ENCODE data around the gene BRS3. TPM values are rescaled to one million over a fixed set of nuclear protein-coding genes. Genes with fewer than 3 reads are reported as not detected.

Gene BRS3
- total and polyA plus RNA-seq, 9 of the 15 experiments (the other 6 are each of a cell fraction or from before 2014, with no cell fraction given), result not detected

DNA sequence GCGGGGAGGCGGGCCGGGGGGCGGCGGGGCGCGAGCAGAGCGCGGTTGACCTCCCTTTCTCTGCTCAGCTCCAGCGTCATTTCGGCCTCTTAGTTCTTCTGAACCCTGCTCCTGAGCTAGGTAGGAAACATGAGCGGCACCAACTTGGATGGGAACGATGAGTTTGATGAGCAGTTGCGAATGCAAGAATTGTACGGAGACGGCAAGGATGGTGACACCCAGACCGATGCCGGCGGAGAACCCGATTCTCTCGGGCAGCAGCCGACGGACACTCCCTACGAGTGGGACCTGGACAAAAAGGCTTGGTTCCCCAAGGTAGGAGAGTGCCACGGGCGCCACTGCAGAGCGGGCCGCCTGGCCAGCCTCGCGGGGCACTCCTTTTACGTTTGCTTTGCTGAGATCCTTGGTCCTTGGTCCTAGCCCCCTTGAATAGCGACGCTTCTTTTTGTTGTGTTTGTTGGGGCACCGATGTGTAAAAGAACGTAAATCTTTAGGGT, 9.9 kb downstream of the BRS3 start, which contains the start of gene HTATSF1:
Gene HTATSF1 (plus strand): TSS at position 37 of the 497 bp plus-strand sequence. CDS start 93 bp downstream, at position 130.
- Histone ChIP-seq H3K9me3 (replicated peaks; ENCODE audit: control insufficient read depth, insufficient read depth, low read depth, low read length) (no peaks in the 10 kb centered on the region), H2AFZ (ENCODE audit: low read depth, low read length) (peak within 1 kb of the TSS; percentile 98), H3K9me1 (ENCODE audit: control insufficient read depth, insufficient read depth, low read length) (no peaks in the 10 kb centered on the region), H3K79me2 (ENCODE audit: control insufficient read depth, insufficient read depth, low read length) (peaks cover 23% of the 10 kb centered on the region), H3K4me1 (replicated peaks in 1 of 2; ENCODE audit: control insufficient read depth in 2 of 2, insufficient read depth in 2 of 2, low read length in 2 of 2) (no peaks in the 10 kb centered on the region), H3K4me2 (ENCODE audit: insufficient read depth, low read length) (peak within 1 kb of the TSS; percentile 96), H4K20me1 (replicated peaks; ENCODE audit: control insufficient read depth, insufficient read depth, low read length) (no peaks in the 10 kb centered on the region), H3K36me3 (ENCODE audit: control insufficient read depth, insufficient read depth, low read length) (peaks cover 27% of the 10 kb centered on the region), H3K4me3 (peak within 1 kb of the TSS; percentile 83), H3K9ac (ENCODE audit: insufficient read depth in 1 of 2, low read depth in 2 of 2, low read length in 2 of 2) (peak within 1 kb of the TSS; percentile 92 to 98), H3K27ac (ENCODE audit: extremely low read depth, low read depth, low read length) (peak within 1 kb of the TSS; percentile 92), H3K27me3 (ENCODE audit: control insufficient read depth in 2 of 2, insufficient read depth in 2 of 2, low read length in 2 of 2) (peaks cover 0 to under 1% of the 10 kb centered on the region in 2 experiments; a peak in 1 of 5 replicates)
- FAIRE-seq, result no peak
- in situ Hi-C loops (cut with MboI) (no loop called here), intact Hi-C loops (cut with micrococcal nuclease) (loop anchor here (5.0 to 10.0 kb wide), 3 partner anchors 185 to 333 kb away; no protein-coding TSS in a partner anchor)
- POLR2A ChIA-PET, result interaction anchor here (0.6 kb wide), 3 partner anchors 11 to 458 kb away, joined by 3 read pairs; no protein-coding TSS in a partner anchor
- ATAC-seq, result peak; percentile 58
- DNase-seq (ENCODE audit: extremely low read depth in 1 of 4, low spot score in 3 of 4), result peak in 2 of 4 experiments; percentile 6 to 10
- CTCF ChIA-PET (ENCODE audit: low intra/inter-chr PET ratio), result no interaction called here
- WGBS (ENCODE audit: insufficient coverage, low coverage, missing lambda C conversion rate), result 0% methylated on average over 13 of the region's 35 CpGs
- no TSS peak for BruUV-seq (replicated peaks)
- TF ChIP-seq ZNF274 (IDR thresholded peaks at IDR 0.05; ENCODE audit: borderline replicate concordance, low read depth, low read length), result no peak
- TF ChIP-seq ZNF384 (IDR thresholded peaks at IDR 0.05; ENCODE audit: low read depth, low read length), result no peak
- TF ChIP-seq CBX5 (IDR thresholded peaks at IDR 0.05; ENCODE audit: borderline replicate concordance, low read depth), result no peak
- no peak for TF ChIP-seq THRA (IDR thresholded peaks at IDR 0.05)
- no peak for TF ChIP-seq SMARCC2 (IDR thresholded peaks at IDR 0.05; ENCODE audit: low read depth)
- no peak for TF ChIP-seq MYBL2 (IDR thresholded peaks at IDR 0.05; ENCODE audit: low read depth)
- TF ChIP-seq MYBL2 (CRISPR knock-in tag; IDR thresholded peaks at IDR 0.05; ENCODE audit: borderline replicate concordance), result no peak
- TF ChIP-seq CC2D1A (IDR thresholded peaks at IDR 0.05), result no peak
- TF ChIP-seq ZBTB9 (CRISPR knock-in tag; IDR thresholded peaks at IDR 0.05), result no peak
- TF ChIP-seq ZNF224 (CRISPR knock-in tag; IDR thresholded peaks at IDR 0.05), result no peak
- TF ChIP-seq HDAC2 (IDR thresholded peaks at IDR 0.05), result no peak
- no peak for TF ChIP-seq CAMTA2 (CRISPR knock-in tag; conservative IDR thresholded peaks at IDR 0.05)
- no peak for TF ChIP-seq CEBPB (tag; IDR thresholded peaks at IDR 0.05)
- no peak for TF ChIP-seq ZNF23 (CRISPR knock-in tag; IDR thresholded peaks at IDR 0.05)
- TF ChIP-seq BCOR (IDR thresholded peaks at IDR 0.05), result no peak
- TF ChIP-seq CHD2 (IDR thresholded peaks at IDR 0.05; ENCODE audit: low read depth, low read length), result no peak
- TF ChIP-seq PHF8 (IDR thresholded peaks at IDR 0.05; ENCODE audit: borderline replicate concordance, low read length), result peak; percentile 47; the same call in 1 of the 2 replicates
- TF ChIP-seq FOXA1 (IDR thresholded peaks at IDR 0.05; ENCODE audit: borderline replicate concordance), result no peak
- no peak for TF ChIP-seq U2AF1 (optimal IDR thresholded peaks at IDR 0.05; ENCODE audit: low read depth, low read length)
- TF ChIP-seq ZNF431 (CRISPR knock-in tag; IDR thresholded peaks at IDR 0.05), result no peak
- TF ChIP-seq ETS2 (tag; IDR thresholded peaks at IDR 0.05; ENCODE audit: borderline replicate concordance, poor library complexity, severe bottlenecking), result no peak
- TF ChIP-seq ZNF282 (CRISPR knock-in tag; IDR thresholded peaks at IDR 0.05), result no peak
- TF ChIP-seq HLTF (IDR thresholded peaks at IDR 0.05), result no peak
- TF ChIP-seq RNF2 (IDR thresholded peaks at IDR 0.05), result no peak
- no peak for TF ChIP-seq SOX6 (IDR thresholded peaks at IDR 0.05)
- TF ChIP-seq EZH2 (IDR thresholded peaks at IDR 0.05; ENCODE audit: borderline replicate concordance, low read depth, low read length), result no peak
